Keratinocyte (primary cell): ENCODE measurements around the gene LUZP1.

Source experiments
- EZH2 ChIP-seq: IDR thresholded peaks from one replicate; pipeline ENCODE4 v1.6.1; 2012; ENCODE audit warnings: inconsistent platforms, mild to moderate bottlenecking, low read length, moderate library complexity
- TF ChIP-seq, protein P1 (sequence below), 3 experiments: IDR thresholded peaks in 1 of 3; conservative IDR thresholded peaks in 1 of 3; optimal IDR thresholded peaks in 1 of 3; 2 replicates in 2 of 3; 3 replicates in 1 of 3; pipeline versions ENCODE3 to v1.5.1; 2011; ENCODE audit warnings: low read length in 3 of 3, mild to moderate bottlenecking in 3 of 3, moderate library complexity in 2 of 3, control low read depth in 1 of 3, inconsistent platforms in 1 of 3; ENCODE audit not compliant: insufficient read depth in 2 of 3; ENCODE audit errors: extremely low read depth in 1 of 3

DNA sequence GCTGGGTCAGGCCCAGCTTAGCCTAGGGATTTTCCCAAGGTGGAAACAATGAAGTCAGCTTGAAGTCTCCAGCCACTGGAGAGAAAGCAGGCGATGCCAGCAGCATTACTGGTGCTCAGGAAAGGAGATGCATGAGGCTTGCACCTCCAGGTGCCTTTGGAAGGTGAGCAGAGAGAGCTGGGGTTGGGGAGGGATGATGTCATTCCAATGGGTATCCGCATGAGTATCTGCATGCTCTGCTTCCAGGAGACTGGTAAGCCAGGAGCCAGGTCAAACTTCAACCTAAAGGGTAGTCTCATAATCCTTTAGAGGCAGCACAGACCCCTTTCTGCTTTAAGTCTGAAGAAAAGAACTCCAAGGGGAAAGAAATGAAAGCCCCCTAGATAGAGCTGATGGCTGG is 80.6 kb downstream of the LUZP1 start:
- TF ChIP-seq, protein P1, sequence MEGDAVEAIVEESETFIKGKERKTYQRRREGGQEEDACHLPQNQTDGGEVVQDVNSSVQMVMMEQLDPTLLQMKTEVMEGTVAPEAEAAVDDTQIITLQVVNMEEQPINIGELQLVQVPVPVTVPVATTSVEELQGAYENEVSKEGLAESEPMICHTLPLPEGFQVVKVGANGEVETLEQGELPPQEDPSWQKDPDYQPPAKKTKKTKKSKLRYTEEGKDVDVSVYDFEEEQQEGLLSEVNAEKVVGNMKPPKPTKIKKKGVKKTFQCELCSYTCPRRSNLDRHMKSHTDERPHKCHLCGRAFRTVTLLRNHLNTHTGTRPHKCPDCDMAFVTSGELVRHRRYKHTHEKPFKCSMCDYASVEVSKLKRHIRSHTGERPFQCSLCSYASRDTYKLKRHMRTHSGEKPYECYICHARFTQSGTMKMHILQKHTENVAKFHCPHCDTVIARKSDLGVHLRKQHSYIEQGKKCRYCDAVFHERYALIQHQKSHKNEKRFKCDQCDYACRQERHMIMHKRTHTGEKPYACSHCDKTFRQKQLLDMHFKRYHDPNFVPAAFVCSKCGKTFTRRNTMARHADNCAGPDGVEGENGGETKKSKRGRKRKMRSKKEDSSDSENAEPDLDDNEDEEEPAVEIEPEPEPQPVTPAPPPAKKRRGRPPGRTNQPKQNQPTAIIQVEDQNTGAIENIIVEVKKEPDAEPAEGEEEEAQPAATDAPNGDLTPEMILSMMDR (optimal IDR thresholded peaks at IDR 0.05 in 1 of 3, IDR thresholded peaks at IDR 0.05 in 1 of 3, conservative IDR thresholded peaks at IDR 0.05 in 1 of 3; ENCODE audit: extremely low read depth in 1 of 3, insufficient read depth in 2 of 3, low read length in 3 of 3) = no peak
- no peak for TF ChIP-seq EZH2
